Right ventricle myocardium inferior (tissue), 1 donor: ENCODE data around the gene COX6B2. TPM values are rescaled to one million over a fixed set of nuclear protein-coding genes. Genes with fewer than 3 reads are reported as not detected.
A peak's percentile ranks its signal among the peaks of the same experiment; 100 is the strongest.

Source experiments
- ATAC-seq: fragments of 200-7000 bp; cut with Tn5 transposase; one replicate; pipeline ENCODE4 v1.9.1; 2020; ENCODE audit warnings: mild to moderate bottlenecking, moderate library complexity
- DNase-seq: peaks from one replicate; pipeline ENCODE4 v3.0.0; 2021; ENCODE audit errors: missing footprints
- intact Hi-C: fragments of 100-400 bp; cut with DNase I; formaldehyde crosslinking; loops from one replicate; pipeline ENCODE4 v1.11.0; 2022
- total RNA-seq: library from RNA; stranded (reverse); fragmentation: NEBNext Ultra II Directional; extraction: Animal tissue kit (Norgen Biotek cat#: 25700); gene quantifications from one replicate; pipeline ENCODE4 v1.2.1, GENCODE V29; 2021
- donor health status: DM: no; HTN: yes; CAD: no; lungs with severe emphysema.

COX6B2 gene
- total RNA-seq, 1 donor from 2014 or later, result not detected

DNA sequence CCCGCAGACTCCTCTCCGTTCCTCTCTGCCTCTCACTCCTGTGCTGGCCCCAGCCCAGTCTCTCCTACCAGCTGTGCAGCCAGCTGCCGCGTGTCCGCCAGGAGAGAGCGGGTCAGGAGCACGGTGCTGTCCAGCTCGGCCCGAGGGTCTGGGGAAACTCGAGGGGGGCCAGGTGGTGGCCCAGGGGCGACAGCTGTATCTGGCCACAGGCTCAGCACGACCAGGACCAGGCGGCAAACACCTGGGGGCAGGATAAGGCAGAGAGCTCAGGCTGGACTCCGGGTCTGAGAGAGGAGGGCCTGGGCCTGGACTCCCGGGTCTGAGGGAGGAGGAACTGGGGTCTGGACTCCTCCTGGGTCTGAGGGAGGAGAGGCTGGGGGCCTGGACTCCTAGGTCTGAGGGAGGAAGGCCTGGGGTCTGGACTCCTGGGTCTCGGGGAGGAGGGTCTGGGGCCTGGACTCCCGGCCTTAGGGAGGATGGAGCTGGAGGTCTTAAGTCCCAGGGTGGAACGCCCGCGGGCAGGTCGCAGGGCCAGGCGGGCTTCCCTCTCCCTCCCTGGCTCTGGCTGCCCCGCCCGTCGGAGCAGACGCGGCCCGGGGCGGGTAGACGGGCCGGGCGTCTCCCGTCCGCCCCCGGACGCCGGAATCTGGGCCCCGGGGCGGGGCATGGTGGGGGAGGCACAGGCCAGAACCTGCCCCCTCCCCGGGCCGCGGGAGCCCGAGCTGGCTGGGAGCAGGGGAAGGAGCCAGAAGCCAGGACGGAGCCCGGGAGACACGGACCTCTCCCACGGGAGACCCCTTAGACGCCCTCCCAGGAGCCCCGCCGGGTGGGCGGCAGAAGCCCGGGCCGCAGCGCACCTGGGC lies 14.4 kb upstream of the COX6B2 start:
- intact Hi-C loops, result no loop called here
- ATAC-seq, result no peak
- no peak for DNase-seq

DNA sequence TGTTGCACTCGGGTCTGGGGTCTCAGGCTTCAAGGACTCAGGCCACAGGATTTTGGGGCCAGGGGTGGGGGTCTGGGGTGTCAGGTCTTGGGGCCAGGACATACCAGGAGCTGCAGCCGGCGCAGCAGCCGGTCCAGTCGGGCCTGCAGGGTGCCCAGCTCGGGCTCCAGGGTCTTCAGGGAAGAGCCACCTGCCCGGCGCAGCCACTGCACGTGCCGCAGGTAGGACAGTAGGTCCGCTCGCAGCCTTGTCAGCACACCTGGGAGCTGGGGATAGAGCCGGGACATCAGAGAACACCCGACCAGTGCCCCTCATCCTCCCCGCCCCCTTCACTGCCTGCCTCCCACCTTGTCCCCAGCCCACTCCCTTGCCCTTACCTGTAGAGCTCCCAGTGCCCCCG lies 13.6 kb upstream of the COX6B2 start:
- DNase-seq (no peak), ATAC-seq (no peak)
- intact Hi-C loops, result no loop called here

DNA sequence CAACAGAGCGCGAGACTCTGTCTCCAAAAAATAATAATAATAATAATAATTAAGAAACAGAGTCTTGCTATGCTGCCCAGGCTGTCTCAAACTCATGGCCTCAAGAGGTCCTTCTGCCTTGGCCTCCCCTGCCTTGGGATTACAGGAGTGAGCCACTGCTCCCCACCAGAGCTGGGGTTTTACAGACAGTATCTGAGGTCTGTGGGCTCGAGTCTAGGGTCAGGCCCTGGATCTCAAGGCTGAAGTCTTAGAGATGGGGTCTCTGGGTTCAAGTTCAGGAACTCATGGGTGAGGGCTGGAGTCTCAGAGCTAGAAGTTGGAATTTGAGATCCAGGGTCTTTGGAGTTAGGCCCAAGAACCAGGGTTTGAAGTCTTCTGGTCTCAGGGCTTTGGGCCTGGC lies 12.3 kb upstream of the COX6B2 start:
- intact Hi-C loops, result no loop called here
- ATAC-seq (no peak), DNase-seq (no peak)

DNA sequence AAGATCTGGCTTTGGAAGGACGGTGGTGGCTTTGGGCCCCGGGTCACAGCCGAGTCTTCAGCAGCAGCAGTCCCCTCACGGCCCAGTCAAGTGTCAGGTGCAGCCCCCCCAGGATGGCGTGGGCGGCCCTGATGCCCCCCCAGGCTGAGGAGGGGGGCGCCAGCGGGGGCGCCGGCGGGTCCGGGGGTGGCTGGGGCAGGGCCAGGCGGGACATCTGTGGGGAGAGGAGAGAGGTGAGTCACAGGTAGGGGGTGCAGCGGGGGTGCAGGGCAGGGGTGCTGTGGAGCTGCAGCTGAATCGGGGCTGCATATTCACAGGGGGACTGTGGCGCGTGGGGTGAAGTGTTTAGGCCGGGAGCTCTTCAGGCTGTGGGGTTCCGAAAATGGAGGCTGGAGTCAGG lies 11.4 kb upstream of the COX6B2 start:
- intact Hi-C loops, result no loop called here
- DNase-seq, result no peak
- no peak for ATAC-seq

DNA sequence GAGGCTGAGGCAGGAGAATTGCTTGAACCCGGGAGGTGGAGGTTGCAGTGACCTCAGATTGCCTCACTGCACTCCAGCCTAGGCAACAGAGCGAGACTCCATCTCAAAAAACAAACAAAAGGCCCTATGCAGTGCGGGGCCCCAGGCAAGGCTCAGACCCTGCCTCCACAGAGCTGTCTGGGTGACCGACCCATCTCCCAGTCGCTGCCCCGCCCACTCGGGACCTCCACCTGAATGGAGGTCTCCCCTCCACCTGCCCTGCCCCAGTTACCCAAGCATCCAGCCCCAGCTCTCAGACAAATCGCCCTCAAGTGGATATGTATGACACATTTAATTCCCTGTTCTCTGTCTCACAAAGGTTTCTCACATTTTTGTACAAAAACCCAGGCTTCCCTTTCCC lies 10.7 kb upstream of the COX6B2 start:
- intact Hi-C loops, result no loop called here
- no peak for DNase-seq
- ATAC-seq, result no peak

DNA sequence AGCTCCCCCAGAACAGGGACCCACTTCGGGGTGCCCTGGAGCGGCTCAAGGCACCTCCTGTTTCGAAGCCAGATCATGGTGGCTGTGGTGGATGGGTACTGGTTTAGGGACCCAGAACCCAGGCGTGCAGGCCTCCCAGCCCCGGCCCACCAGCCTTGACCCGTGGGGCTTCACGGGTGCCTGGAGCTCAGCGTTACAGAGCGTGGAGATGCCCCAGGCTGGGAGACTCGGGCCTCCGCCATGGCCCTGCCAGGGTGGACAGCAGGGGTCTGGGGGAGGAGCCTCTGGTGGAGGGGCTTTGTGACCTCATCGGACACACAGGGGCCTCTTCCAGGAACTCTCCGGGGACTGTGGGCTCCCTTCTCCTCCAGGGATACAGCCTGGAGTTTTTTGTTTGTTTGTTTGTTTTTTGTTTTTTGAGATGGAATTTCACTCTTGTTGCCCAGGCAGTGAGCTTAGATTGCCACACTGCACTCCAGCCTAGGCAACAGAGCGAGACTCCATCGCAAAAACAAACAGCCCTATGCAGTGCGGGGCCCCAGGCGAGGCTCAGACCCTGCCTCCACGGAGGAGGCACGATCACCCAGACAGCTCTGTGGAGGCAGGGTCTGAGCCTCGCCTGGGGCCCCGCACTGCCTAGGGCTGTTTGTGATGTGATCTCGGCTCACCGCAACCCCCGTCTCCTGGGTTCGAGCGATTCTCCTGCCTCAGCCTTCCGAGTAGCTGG lies 8.6 kb upstream of the COX6B2 start, which contains the start of gene GARIN5B:
Gene GARIN5B (minus strand): TSS at position 271 of the 727 bp plus-strand sequence. CDS start 194 bp downstream, at position 77.
- intact Hi-C loops, result no loop called here
- ATAC-seq (no peak), DNase-seq (no peak)

DNA sequence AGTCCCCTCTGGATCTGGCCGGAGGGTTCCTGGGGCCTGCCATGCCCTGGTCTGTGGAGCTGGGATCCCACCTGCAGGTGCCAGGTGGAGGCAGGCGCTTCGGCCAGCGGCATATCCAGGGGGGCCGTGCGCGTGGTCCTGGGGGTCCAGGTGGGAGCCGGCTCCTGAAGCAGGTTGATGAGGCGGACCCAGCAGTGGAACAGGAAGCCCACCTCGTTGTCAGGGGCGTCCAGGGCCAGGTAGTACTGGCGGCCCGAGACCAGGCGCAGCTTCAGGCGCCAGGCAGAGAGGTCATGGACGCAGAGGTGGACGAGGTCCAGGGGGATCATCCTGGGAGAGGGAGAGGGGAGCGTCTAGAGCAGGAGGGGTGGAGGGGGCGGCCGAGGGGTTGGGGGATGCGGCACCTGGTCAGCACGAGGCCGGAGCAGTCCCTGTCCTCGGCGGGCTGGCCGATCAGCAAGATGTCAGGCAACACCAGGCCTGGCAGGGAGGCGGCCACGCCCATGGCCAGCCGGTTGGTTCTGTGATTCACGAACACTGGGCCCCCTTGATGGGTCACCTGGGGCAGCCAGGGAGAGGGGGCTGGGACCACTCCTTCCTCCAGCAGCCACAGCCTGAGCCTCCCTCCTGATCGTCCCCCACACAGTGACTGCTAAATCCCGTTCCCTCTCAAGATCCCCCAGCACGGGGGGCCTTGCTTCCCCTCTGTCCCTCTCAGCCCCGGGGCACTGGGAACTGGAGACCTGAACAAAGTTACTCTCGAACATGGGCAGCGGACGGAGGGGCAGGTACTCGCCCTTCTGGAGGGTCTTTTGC lies 7.9 kb upstream of the COX6B2 start:
- intact Hi-C loops, result no loop called here
- ATAC-seq (no peak), DNase-seq (no peak)

DNA sequence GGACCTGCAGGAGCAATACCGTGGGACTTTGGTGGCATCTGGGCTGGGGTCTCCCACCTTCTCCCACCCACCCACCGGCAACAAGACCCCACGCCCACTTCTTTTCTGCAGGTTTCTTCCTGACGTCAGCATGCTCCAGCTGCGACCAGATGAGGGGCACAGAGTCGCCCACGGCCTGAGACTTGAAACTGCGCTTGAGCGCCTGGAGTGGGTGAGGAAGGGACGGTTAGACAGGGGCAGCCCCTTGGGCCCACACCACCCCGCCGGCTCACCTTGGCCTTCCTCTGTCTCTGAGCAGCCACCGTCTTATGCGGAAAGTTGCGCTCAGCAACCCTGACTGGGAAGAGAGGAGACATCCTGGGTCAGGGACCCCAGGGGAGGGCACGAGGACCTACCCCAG lies 6.4 kb upstream of the COX6B2 start:
- ATAC-seq, result no peak
- no peak for DNase-seq
- intact Hi-C loops, result no loop called here

DNA sequence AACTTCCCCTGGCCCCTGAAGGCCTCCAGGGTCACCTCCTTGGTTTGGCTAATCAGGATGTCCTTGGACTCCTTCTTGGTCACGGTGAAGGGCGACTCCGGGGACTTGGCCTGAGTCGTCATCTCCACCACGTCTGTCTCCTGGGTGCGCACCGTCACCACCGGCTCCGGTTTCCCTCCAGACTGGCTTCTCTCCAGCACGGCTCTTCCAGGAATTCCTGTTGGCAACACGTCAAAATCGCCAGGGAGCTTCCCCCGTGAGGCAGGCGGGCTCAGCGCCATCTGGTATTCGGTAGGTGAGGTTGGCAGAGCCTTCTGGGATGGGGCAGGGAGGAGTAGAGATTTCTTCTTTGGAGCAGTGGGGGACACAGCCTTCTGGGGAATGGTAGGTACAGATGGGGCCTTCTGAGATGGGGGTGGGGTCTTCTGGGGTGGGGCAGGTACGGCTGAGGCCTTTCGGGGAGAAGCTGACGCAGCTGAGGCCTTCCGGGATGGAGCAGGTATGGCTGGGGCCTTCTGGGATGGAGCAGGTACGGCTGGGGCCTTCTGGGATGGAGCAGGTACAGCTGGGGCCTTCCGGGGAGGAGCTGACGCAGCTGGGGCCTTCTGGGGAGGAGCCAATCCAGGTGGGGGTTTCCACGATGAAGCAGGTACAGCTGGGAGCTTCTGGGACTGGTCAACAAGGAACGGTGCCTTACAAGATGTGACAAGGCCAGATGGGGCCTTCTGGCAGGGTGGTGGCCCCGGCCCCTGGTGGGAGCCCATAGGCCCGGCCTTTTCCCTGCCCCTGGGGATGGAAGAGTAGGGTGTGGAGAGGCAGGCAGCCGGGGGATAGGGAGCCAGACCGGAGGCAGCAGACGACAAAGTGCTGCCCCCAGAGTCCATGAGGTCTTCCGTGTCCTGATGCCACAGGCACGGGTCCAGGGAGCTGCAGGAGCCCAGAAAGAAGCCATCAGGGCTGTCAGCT lies 4.7 kb upstream of the COX6B2 start:
- DNase-seq (no peak), ATAC-seq (no peak)
- intact Hi-C loops, result no loop called here

DNA sequence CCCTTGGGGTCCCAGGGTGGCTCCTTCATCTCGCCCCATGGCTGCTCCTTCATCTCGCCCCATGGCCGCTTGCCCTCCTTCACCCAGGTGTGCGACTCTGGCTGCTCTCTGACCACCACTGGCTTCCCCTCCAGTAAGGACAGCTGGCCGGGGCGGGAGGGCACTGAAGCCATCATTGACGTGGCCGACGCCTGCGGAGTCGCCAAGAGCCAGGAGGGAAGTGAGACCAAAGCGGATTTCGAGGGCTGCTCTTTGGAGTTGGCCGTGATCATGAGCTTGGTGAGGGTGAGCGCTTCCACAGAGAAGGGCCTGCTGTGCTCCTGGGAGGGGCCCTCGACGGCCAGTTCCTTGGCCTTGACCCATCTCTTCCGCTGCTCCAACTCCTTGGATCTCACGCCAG lies 4.0 kb upstream of the COX6B2 start:
- intact Hi-C loops, result no loop called here
- ATAC-seq (no peak), DNase-seq (no peak)

DNA sequence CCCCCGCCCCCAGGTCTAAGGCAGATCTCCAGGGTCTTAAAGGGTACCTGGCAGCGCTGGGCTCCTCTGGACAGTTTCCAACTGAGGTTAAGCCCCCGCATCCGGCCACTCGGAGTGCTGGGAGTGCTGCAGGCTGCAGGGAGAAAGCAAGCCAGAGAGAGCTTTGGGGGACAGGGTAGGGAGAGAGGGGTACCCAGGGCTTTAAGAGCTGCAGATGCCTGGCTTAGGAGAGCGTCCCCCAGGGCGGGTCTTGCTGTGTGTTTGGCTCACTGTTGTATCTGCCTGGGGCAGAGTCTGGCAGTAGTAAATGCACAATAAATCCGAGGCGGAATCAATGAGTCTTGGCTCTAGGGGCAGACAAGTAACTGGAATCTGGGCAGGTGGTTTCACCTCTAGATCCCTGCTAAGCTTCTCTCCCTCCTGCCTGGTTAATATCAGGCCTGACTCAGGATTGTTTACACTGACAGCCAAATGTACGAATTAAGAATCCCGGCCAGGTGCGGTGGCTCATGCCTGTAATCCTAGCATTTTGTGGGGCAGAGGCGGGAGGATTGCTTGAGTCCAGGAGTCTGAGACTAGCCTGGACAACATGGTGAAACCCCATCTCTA lies 798 bp upstream of the COX6B2 start:
- DNase-seq (no peak), ATAC-seq (no peak)
- intact Hi-C loops, result no loop called here

DNA sequence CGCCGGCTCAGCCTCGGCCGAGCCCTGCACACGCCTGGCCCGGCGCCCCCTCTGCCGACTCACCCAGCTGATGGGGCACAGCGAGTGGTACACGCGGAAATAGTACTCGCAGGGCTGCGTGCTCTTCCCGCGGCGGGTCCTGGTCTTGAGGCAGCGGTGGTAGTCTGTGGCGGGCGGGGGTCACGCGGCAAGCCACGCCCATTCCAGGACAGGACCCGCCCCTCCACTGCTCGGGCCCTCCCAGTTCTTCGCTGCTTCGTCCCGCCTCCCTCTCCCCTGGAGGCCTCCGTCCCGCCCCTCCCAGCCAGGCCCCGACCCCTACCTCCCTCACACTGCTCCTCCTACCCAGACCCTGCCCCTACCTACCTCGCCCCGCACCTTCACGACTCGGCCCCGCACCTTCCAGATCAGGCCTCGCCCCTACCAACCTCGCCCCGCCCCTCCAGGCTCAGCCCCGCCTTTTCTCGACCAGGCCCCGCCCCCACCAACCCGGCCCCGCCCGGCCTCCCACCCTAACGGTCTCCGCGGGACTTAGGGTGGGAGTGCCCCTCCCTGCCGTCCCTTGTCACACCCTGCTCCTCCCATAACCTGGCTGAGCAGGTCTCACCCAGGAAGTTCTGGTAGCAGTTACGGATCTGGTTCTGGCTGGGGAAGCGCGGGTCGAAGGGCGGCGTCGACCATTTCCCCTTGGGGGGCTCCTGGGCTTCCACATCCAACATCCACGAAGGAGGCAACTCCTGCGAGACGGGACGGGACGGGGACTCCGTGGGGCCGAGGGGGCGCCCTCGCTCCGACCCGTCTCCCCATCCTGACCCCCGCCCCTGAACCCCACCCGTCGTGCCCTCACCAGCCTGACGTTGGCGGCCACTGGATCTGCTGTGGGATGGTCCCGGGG lies 469 bp downstream of the COX6B2 start:
- DNase-seq, result peak; percentile 85
- ATAC-seq, result peak; percentile 83
- intact Hi-C loops, result no loop called here

DNA sequence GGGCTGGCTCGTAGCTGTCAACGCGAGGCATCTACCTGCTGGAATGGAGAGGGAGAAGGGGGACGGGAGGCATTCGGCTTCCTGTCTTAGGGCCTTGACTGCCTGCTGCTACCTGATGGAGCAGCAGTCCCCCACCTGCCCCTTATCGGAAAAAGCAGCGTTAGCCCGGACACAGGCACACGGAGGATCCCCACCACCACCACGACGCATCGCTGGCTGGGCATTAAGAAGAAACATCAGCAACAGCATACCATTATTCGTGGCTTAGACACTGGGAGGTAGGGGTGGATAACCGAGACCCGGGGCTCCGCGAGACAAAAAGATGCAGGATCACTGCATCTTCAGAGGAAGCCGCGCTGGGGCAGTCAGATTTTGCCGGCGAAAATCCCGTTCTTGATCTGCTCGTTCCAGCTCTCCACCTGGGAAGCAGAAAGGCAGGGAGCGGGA lies 1.1 kb downstream of the COX6B2 start:
- intact Hi-C loops, result no loop called here
- ATAC-seq, result no peak
- DNase-seq, result no peak

DNA sequence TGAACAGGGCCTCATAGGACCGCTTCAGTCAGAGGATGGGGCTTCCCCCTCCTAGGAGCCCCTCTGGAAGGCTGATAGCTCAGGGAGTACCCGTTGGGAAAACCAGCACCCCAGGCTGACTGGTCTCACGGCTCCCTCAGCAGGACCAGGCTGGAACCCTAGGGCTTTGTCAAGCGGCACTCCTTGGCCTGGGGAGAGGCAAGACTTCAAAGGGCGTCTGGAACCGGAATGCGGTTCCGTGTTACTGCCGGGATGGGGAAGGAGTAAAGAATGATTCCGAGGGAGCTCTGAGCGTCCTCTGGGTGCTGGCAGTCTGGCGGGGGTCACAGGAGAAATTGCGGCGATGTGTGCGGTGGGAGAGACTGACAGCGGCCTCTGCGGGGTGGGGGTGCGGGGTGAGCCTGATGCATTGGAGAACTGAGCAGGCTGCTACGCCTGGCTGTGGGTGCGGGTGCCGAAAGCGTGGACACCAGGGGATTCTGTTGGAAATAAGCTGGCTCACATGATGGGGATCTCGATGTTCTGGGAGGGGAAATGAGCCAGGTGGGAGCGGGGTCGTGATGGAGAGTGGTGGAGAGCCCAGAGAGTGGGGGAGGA lies 1.9 kb downstream of the COX6B2 start:
- ATAC-seq (no peak), DNase-seq (no peak)
- intact Hi-C loops, result no loop called here

DNA sequence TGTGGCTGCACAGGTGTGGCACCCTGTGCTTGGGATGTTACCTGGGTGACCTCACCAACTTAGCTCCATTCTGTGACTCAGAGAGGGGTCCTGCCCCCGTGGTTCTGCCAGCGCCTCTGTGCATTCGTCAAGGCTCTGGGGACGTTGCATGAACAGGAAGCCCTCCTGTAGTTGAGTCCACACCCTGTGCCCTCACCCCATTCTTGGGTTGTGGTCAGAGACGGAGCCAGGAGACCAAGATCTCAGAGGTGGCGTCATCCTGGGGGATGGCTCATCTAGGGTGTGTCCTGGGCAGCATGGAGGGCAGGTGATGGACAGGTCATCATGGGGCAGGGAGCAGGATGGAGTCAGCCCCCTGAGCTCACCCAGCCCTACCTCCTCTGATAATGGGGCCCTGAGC lies 2.5 kb downstream of the COX6B2 start:
- intact Hi-C loops, result no loop called here
- DNase-seq (no peak), ATAC-seq (no peak)

DNA sequence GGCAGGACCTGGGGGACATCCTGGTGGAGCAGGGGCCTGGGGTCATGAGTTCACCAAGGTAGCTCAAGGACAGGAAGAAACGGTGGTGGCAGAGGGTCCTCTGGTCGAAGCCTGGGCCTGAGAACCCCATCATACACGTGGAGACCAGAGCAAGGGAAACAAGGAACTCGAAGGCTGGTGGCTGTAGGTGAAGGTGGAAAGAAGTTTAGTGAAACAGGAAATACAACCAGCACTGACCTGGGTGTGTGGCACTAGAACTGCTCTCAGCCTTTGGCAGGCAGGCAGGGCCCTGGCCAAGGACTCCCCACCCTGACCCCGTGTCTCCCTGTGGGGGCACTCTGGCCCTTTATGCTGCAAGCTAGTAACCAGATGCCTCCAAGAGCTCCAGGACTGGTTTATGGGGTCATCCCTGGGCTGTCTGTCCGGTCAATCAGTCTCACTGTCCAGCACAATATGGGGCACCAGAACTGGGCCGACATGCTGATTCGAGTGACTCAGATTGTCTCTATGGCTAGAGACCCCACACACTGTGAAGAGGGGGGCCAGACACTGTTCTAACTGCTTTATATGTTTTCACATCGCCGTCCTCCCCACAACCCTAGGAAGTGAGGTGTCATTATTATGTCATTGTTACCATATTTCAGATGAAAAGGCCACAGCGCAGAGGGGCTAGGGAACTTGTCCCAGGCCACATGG lies 3.8 kb downstream of the COX6B2 start:
- intact Hi-C loops, result no loop called here
- ATAC-seq (no peak), DNase-seq (no peak)
